A673 (cell line): ENCODE results near the gene SCNN1A.

Experiments used
- CTCF ChIP-seq: fragments of 300-800, 200-600 bp; sonication (generic); conservative IDR thresholded peaks from 2 replicates; pipeline ENCODE4 v1.5.1; 2017; ENCODE audit warnings: low read depth, mild to moderate bottlenecking, antibody characterized with exemption, low read length, moderate library complexity, mixed read lengths
- EZH2 ChIP-seq: fragments of 200-600 bp; sonication (generic); IDR thresholded peaks from 2 replicates; pipeline ENCODE4 v1.6.1; 2017; ENCODE audit warnings: borderline replicate concordance, low read depth, mild to moderate bottlenecking, mixed read lengths, antibody characterized with exemption, low read length; ENCODE audit not compliant: poor library complexity, severe bottlenecking

- TF ChIP-seq CTCF (no peak), EZH2 (no peak)
Measured at GRCh38 chr12:6337958-6338433, 37.4 kb downstream of the SCNN1A start.
